HG03571 (cell line): ENCODE results near the gene DNAJC3.

Experiments used
- ATAC-seq: cut with Tn5 transposase; IDR thresholded peaks from one replicate; pipeline ENCODE4 v1.9.1; 2021; ENCODE audit not compliant: unreplicated experiment

DNAJC3 gene, protein sequence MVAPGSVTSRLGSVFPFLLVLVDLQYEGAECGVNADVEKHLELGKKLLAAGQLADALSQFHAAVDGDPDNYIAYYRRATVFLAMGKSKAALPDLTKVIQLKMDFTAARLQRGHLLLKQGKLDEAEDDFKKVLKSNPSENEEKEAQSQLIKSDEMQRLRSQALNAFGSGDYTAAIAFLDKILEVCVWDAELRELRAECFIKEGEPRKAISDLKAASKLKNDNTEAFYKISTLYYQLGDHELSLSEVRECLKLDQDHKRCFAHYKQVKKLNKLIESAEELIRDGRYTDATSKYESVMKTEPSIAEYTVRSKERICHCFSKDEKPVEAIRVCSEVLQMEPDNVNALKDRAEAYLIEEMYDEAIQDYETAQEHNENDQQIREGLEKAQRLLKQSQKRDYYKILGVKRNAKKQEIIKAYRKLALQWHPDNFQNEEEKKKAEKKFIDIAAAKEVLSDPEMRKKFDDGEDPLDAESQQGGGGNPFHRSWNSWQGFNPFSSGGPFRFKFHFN

GRCh38 chr13:95676762-95677563 lies at the start of gene DNAJC3:
DNAJC3 (plus strand) TSS chr13:95677139; CDS start chr13:95677256, 117 bp downstream.
- ATAC-seq, result peak; percentile 95

DNA sequence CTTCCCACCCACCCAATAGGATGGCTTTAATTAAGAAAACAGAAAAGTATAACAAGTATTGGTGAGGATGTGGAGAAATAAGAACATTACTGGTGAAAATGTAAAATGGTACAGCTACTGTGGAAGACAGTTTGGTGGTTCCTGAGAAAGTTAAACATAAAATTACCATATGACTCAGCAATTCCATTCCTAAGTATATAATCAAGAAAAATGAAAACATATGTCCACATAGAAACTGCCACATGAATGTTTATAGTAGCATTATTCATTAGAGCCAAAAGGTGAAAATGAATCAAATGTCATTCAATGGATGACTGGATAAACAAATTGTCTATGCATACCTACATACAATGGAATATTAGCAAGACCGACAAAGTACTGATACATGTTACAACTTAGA lies 49.3 kb upstream of the DNAJC3 start:
- ATAC-seq, result no peak

- ATAC-seq, result no peak
Measured at GRCh38 chr13:95628488-95628887, 48.5 kb upstream of the DNAJC3 start.

GRCh38 chr13:95629071-95629470 lies 47.9 kb upstream of the DNAJC3 start:
- ATAC-seq, result no peak

GRCh38 chr13:95630593-95630992 lies 46.3 kb upstream of the DNAJC3 start:
- ATAC-seq, result no peak

DNA sequence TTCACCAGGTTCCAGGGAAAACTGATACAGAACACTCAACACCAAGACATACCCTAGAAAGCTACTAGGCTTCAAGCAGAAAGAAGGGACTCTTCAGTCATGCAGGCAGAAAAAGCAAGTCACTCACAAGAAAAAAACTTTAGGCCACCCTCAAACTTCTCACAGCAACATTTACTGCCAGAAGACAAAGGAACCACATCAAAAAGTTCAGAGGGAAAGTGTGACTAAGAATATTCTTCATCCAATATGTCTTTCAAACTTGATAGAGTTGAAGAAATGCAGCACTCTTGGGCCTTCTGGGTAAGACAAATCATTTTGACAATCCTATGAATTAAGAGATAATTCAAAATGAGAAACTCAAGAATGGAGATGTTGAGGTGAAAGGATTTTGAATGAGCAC lies 40.1 kb upstream of the DNAJC3 start:
- ATAC-seq, result no peak

DNA sequence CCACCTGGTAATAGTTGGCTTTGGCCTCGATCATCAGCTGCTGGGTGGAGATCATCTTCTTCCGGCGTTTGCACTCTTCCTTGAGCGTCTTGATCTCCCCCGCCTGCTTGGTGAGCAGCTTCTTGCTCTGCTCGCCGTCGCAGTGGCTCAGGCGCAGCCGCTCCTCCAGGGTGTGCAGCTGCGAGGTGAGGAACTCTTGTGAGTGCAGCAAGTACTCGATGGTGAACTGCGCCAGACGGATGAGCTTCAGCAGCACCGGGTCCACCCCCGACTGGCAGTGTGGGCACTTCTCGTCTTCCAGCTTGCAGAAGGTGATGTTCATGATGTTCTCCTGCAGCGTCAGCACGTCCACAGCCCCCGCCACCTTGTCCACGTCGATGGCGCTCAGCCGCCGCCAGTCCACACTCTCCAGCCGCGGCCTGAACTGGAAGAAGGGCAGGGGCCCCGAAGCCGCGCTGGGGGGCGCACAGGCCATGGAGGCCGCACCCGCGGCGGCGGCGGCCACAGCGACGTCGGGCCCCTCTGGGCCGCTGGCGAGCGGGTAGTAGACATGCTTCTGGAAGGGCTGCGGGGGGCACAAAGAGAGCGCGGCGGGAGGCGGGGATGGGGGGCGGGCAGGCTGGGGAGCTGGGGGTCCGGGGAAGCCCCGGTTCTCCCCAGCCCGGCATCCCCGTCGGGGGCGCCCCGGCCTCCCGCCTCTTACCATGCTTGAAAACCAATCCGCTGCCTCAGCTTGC lies 35.5 kb upstream of the DNAJC3 start:
- no peak for ATAC-seq

- ATAC-seq, result no peak
Measured at GRCh38 chr13:95642028-95642621, 34.8 kb upstream of the DNAJC3 start.

- no peak for ATAC-seq
Measured at GRCh38 chr13:95642999-95643398, 33.9 kb upstream of the DNAJC3 start.

DNA sequence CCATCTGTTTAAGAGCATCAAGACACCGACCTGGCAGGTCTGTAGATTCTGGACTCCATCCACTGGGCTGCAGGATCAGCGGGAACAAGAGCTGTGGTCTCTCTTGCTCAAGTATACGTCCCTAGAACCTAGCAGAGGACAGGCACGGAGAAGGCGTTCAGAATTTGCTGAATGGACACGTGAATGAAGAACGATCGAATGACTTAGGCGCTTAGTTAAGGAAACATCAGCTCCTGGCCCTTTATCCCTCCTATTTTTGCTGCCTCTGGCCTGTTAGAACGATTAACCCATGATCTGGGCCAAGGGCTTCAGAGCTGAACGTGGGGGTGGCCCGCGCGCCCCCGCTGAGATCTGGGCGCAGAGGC lies 33.4 kb upstream of the DNAJC3 start:
- ATAC-seq, result no peak

GRCh38 chr13:95643936-95644598 lies 32.9 kb upstream of the DNAJC3 start:
- peak; percentile 28 for ATAC-seq

DNA sequence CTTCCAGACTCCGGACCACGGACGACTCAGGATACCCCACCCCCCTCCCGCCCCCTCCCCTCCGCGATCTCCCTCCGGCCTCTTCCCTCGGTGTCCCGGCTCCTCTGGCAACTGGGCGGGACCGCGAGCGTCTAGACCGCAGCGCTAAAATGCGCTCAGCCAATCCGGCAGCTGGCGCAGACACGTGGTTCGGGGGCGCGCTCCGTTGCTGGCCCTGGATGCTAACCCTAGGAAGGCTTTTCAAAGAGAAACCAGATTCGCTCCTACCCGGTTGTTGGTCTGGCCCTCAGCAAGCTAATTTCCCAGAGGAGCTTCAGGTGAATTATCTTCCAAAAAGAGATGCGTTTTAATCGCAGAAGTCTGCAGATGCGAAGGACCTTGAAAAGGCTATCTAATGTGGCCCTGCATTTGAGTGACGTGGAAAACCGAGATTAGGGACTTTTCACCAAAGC lies 32.3 kb upstream of the DNAJC3 start, which contains the start of gene DZIP1:
TSS of gene DZIP1 (minus strand) at position 106 of the 452 bp plus-strand sequence. CDS start 2,677 bp downstream, outside the sequence.
- ATAC-seq, result peak; percentile 79

GRCh38 chr13:95647321-95647720 lies 29.6 kb upstream of the DNAJC3 start:
- ATAC-seq, result no peak

- no peak for ATAC-seq
Measured at GRCh38 chr13:95650696-95651095, 26.2 kb upstream of the DNAJC3 start.

DNA sequence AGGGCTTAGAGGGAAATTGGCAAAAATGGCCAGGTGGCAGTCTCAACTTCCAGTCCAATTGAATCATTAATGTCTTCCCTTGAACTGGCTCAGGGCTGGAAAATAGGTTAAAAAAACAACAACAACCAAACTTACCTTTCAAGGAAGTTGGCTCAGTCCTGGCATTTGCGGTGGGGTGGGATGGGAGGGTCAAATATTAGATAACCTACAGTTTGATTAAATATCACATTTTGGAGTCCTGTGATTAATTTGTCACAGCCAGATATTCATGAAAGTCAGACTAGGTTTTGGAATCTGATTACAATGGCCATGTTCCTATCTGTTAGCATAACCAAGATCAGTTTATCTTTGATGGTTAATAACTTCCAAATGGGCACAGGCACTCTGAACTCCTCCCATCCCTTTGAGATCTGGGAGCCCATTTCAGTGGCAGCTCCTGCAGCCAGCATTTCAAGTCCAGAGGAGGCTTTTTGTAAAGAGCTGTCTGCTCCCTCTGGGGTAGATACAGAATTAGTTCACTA lies 24.6 kb upstream of the DNAJC3 start:
- no peak for ATAC-seq

GRCh38 chr13:95652821-95653220 lies 24.1 kb upstream of the DNAJC3 start:
- no peak for ATAC-seq

- no peak for ATAC-seq
Measured at GRCh38 chr13:95656386-95657015, 20.4 kb upstream of the DNAJC3 start.

DNA sequence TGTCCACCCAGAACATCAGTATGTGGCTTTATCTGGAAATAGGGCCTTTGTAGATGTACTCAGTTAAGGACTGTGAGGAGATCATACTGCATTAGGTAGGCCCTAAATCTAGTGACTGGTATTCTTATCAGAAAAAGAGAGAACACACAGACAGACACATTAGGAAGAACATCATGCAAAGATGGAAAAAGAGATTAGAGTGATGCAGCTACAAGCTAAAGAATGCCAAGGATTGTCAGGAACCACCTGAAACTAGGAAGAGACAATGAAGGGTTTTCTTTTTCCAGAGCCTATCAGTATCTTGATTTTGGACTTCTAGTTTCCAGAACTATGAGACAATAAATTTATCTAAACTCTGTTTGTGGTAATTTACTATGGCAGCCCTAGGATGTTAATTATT lies 17.4 kb upstream of the DNAJC3 start:
- ATAC-seq, result no peak

DNA sequence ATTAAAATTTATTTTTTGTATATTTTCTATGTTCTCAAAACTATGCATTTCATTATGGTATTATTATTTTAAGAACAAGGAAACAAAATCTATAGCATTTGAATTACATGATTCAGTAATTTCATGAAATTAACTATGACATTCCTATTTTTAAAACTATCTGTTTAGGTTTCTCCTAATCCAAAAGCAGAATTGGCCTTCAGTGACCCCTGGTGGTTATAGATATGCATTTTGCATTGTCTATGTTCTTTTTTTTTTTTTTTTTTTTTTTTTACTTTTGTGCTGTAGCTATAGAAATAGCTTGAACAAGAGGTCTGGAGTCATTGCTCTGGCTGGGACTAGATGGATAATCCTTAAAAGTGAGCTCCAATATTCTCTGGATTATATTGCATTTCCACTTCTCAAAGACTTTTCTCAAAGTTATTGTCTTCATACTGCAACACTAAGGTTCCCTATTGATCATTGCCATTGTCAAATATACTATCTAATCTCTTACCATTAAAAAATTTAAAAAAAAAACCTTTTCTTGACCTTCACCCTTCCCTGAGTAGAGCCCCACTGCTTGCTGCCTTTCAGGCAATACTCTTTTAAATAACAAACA lies 15.9 kb upstream of the DNAJC3 start:
- ATAC-seq, result no peak
